ENCODE results near the gene FOXD4L1. TPM values are rescaled to one million over a fixed set of nuclear protein-coding genes. Genes with fewer than 3 reads are reported as not detected.
"Not testable (repeated sequence)": the region's sequence is repeated elsewhere in the genome, so short reads cannot be mapped to it uniquely, and the experiment has no call there.

FOXD4L1 gene
- polyA plus RNA-seq, 1 donor: 4.4 TPM

GRCh38 chr2:113527350-113528045 is 29.0 kb downstream of the FOXD4L1 start:
- not testable (repeated sequence) for DNase-seq

GRCh38 chr2:113528126-113528525 is 29.7 kb downstream of the FOXD4L1 start:
- not testable (repeated sequence) for DNase-seq

GRCh38 chr2:113528904-113529303 is 30.4 kb downstream of the FOXD4L1 start:
- DNase-seq: not testable (repeated sequence)

GRCh38 chr2:113532991-113533390 is 34.5 kb downstream of the FOXD4L1 start:
- DNase-seq: not testable (repeated sequence)

- DNase-seq: not testable (repeated sequence)
Measured at GRCh38 chr2:113536573-113536972, 38.1 kb downstream of the FOXD4L1 start.

- not testable (repeated sequence) for DNase-seq
Measured at GRCh38 chr2:113540834-113541203, 42.4 kb downstream of the FOXD4L1 start.

- DNase-seq: peak; percentile 36
Measured at GRCh38 chr2:113541204-113541975, 42.9 kb downstream of the FOXD4L1 start.

- DNase-seq: not testable (repeated sequence)
Measured at GRCh38 chr2:113541976-113542485, 43.6 kb downstream of the FOXD4L1 start.

GRCh38 chr2:113542529-113542928 is 44.1 kb downstream of the FOXD4L1 start:
- DNase-seq: not testable (repeated sequence)

Other genes starting within 250 kb of the FOXD4L1 start
- 2.2 TPM for gene PAX8, start 219.7 kb upstream of the FOXD4L1 start, polyA plus RNA-seq (ENCODE audit: insufficient read length)
- gene ZNG1B, start 61.0 kb upstream of the FOXD4L1 start, polyA plus RNA-seq (ENCODE audit: insufficient read length): 42.4 TPM
- 18.0 TPM for gene RABL2A, start 128.6 kb downstream of the FOXD4L1 start, polyA plus RNA-seq (ENCODE audit: insufficient read length)